NCI-H1694 (cell line): ENCODE data around the gene MED16.
"Not testable (repeated sequence)": the region's sequence is repeated elsewhere in the genome, so short reads cannot be mapped to it uniquely, and the experiment has no call there.

Experiments used
- DNase-seq: peaks from one replicate; lab custom pipeline; 2025; lab: John Stamatoyannopoulos, UW

Gene MED16

DNA sequence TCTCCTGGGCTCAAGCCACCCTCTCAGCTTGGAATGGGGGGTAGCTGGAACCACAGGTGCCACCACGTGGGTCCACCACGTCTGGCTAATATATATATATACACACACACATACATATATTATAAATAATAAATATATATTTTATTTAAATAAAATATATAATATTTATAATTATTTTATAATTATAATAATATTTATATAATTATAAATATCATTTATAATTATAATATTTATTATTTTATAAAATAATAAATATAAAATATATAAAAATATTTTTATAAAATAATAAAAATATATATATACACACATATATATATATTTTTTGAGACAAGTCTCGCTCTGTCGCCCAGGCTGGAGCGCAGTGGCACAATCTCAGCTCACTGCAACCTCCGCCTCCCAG lies 38.4 kb downstream of the MED16 start:
- no peak for DNase-seq

DNA sequence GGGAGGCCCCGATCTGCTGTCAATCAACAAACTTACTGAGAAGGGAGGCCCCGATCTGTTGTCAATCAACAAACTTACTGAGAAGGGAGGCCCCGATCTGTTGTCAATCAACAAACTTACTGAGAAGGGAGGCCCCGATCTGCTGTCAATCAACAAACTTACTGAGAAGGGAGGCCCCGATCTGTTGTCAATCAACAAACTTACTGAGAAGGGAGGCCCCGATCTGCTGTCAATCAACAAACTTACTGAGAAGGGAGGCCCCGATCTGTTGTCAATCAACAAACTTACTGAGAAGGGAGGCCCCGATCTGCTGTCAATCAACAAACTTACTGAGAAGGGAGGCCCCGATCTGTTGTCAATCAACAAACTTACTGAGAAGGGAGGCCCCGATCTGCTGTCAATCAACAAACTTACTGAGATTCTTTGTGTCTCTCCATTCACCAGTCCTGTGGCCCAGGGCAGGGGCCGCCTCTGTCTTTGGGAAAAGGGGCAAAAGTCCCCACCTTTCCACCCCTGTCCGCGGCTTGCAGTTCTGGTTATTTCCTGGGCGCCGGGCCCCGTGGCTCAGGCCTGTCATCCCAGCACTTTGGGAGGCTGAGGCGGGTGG lies 39.3 kb downstream of the MED16 start:
- DNase-seq, result not testable (repeated sequence)

DNA sequence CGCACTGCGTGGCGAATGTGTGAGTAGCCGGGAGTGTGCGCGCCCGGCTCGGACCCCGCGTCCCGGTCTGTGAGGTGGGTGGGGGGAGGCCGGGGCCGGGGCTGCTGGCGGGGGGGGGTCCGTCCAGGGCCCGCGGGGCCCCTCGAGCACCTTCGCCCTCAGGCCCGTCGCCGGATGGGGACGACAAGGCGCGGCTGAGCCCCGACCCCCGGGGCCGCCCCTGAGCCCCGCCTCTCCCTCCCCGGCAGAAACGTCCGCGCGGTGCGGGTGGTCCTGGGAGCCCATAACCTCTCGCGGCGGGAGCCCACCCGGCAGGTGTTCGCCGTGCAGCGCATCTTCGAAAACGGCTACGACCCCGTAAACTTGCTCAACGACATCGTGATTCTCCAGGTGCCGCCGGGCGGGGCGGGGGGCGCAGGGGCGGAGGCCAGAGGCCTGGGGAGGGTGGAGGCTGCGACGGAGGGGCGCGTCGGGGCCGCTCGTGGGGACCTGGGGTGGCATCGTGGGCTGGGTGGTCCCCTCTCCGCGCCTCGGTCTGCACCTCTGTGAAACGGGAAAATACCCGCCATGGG lies 39.9 kb downstream of the MED16 start:
- DNase-seq, result no peak

DNA sequence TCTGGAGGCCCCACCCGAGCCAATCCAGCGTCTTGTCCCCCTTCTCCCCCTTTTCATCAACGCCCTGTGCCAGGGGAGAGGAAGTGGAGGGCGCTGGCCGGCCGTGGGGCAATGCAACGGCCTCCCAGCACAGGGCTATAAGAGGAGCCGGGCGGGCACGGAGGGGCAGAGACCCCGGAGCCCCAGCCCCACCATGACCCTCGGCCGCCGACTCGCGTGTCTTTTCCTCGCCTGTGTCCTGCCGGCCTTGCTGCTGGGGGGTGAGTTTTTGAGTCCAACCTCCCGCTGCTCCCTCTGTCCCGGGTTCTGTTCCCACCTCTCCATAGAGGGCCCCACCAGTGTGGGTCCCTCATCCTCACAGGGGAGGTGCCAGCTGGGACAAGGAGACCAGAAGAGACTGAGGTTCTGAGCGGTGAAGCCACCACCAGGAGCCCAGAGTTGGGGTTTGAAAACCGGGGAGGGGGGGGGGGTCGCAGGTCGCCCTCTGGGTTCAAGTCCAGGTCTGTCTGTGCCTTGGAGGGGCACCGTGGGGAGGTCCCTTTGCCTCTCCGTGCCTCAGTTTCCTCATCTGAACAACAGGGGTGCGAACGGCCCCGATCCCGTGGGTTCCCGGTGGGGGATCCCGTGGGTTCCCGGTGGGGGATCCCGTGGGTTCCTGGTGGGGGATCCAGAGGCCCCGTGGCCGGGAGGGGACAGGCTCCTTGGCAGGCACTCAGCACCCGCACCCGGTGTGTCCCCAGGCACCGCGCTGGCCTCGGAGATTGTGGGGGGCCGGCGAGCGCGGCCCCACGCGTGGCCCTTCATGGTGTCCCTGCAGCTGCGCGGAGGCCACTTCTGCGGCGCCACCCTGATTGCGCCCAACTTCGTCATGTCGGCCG lies 40.6 kb downstream of the MED16 start, which contains the start of gene ELANE:
TSS of gene ELANE (plus strand) at position 168 of the 878 bp plus-strand sequence. CDS start at position 194, 26 bp downstream.
- DNase-seq, result no peak

DNA sequence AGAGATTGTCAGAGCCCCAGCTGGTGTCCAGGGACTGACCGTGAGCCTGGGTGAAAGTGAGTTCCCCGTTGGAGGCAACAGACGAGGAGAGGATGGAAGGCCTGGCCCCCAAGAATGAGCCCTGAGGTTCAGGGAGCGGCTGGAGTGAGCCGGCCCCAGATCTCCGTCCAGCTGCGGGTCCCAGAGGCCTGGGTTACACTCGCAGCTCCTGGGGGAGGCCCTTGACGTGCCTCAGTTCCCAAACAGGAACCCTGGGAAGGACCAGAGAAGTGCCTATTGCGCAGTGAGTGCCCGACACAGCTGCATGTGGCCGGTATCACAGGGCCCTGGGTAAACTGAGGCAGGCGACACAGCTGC lies 42.0 kb downstream of the MED16 start:
- no peak for DNase-seq

DNA sequence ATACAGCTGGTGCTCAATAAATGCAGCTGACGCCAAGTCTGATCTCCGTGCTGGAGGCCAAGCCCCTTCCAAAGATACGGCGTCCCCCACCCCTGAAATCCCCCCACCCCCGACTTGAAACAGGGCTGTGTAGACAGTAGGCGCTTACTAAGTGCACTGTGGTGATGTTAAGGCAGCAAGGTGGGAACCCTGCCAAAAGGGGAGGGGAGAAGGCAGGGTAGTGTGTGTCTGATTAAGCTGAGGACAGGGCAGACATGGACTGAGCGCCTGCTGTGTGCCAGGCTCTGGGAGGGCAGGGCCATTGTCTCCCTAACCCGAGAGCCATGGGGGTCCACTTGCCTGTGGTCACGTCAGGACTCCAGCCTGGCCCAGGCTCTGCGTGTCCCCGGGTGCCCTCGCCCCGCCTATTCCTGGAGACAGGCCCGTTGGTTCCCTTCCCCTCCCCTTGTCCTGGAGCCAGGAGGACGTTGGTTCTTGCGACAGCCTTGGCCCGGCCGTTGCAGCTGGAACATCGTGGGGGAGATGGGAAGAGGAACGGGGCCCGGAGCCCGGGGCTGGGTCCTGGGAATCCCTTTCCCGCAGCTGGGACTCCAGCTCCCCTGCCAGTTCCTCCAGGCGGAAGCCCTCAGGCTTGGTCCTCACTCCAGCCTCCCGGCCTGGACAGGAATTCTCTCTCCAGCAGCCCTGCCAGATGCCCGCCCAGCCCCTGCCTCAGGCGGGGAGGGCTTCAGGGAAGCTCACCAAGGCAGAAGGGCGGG lies 42.6 kb downstream of the MED16 start:
- DNase-seq, result no peak

DNA sequence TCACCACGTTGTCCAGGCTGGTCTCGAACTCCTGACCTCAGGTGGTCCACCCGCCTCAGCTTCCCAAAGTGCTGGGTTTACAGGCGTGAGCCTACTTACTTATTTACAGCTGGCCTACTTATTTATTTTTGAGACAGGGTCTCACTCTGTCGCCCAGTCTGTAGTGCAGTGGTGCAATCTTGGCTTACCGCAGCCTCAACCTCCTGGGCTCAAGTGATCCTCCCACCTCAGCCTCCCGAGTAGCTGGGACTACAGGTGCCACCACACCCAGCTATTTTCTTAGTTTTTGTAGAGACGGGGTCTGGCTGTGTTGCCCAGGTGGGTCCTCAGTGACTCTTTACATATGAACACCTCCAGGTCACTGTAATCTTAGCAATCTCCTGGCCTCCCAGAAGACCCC lies 43.8 kb downstream of the MED16 start:
- not testable (repeated sequence) for DNase-seq

DNA sequence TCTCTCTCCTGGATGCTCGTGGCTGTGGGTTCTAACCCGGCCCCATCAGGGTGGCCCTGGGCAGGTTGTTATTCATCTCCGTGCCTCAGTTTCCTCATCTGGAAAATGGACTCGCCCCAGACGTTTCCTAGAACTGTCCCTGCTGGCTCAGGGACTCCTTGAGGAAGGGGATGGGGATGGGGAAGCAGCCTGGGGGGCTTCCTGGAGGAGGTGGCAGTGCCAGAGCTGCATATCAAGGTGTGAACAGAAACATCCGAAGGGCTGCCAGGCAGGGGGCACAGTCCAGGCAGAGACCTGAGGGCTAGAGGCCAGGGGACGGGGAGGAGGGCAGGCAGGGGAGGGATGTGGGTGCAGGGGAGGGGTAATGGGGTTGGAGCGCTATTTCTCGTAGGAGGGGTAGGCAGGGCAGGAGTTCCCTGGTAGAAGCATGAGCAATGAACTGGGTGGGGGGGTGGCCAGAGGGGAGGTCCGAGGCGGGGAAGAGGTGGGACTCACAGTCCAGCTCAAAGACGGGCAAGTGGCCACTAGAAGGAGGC lies 44.5 kb downstream of the MED16 start:
- DNase-seq, result no peak

DNA sequence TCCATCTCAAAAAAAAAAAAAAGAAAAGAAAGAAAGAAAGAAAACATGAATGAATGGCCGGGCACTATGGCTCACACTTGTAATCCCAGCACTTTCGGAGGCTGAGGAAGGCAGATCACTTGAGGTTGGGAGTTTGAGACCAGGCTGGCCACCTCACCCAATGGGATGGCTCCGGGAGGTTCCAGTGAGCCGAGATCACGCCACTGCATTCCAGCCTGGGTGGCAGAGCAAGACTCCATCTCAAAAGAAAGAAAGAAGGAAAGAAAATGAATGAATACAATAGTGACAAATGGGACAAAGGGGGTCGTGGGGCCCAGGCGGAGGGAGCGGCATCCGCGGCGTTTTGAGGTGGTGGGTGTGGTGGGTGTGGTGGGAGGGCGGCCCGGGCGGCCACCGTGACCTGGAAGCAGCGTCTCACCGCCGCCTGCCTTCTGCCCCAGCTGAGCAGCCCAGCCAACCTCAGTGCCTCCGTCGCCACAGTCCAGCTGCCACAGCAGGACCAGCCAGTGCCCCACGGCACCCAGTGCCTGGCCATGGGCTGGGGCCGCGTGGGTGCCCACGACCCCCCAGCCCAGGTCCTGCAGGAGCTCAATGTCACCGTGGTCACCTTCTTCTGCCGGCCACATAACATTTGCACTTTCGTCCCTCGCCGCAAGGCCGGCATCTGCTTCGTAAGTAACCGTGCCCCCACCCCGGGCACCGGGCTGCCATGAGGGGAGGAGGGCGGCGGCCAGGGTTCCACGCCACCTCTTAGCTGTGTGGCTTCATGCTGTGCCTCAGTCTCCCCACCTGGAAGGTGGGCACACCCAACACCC lies 47.1 kb downstream of the MED16 start:
- no peak for DNase-seq

DNA sequence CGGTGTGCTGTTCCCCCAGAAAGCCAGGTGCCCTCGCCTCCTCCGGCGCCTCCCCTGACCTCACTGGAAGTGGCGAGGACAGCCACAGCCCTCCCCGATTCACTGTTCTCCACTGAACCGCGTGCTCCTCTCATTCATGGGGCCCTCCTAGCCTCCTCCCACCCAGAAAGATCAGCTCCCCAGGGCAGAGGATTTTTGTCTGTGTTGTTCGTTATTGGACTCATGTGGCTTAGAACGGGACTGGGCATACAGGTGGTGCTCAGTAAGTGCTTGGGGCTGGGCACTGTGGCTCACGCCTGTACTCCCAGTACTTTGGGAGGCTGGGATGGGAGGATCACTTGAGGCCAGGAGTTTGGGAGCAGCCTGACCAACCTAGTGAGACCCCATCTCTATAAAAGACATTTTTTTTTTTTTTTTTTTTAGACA lies 48.4 kb downstream of the MED16 start:
- DNase-seq, result no peak

DNA sequence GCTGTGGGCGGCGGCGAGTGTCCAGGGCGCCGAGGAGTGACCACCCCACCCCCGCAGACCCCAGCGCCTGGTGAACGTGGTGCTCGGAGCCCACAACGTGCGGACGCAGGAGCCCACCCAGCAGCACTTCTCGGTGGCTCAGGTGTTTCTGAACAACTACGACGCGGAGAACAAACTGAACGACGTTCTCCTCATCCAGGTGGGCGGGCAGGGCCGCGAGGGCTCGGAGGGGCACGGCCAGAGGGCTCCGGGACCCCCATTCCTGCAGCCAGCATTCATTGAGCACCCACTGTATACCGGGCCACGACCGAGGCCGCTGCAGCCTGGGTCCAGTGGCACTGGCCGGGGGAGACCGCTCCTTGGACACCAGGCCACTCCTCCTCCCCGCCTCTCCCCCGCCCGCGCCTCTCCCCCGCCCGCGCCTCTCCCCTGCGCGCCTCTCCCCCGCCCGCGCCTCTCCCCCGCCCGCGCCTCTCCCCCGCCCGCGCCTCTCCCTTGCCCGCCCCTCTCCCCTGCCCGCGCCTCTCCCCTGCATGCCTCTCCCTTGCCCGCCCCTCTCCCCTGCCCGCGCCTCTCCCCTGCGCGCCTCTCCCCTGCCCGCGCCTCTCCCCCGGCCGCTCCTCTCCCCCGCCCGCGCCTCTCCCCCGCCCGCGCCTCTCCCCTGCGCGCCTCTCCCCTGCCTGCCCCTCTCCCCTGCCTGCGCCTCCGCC lies 49.0 kb downstream of the MED16 start:
- DNase-seq, result no peak

DNA sequence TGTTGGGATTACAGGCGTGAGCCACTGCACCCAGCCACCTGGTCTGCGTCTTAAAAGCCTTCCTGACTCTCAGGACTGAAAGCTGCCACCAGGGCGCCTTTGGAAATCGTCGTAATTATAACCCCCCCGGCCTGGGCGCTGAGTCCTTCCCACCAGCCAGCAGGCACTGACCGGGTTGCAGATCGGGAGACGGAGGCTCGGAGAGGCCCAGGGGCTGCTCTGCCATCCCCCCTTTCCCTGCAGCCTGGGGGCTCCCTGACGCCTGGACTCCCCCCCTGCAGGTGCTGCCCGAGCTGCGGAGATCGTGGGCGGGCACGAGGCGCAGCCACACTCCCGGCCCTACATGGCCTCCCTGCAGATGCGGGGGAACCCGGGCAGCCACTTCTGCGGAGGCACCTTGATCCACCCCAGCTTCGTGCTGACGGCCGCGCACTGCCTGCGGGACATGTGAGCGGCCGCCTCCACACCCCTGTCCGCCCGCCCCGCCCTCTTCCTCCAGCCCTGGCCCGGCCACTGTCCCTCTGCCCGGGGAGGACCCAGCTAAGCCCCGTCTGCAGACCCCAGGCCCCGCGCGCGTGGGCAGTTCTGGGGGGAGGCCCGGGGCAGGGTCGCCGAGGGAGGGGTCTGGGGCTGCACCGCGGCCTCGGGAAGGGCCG lies 49.7 kb downstream of the MED16 start:
- no peak for DNase-seq

DNA sequence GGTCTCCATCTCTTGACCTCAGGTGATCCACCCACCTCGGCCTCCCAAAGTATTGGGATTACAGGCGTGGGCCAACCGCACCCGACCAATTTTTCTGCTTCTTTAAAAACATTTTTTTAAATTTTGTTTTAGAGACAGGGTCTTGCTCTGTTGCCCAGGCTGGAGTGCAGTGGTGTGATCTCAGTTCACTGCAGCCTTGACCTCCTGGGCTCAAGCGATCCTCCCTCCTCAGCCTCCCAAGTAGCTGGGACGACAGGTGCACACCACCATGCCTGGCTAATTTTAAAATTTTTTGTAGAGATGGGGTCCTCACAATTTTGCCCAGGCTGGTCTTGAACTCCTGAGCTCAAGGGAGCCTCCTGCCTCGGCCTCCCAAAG lies 50.2 kb downstream of the MED16 start:
- not testable (repeated sequence) for DNase-seq

DNA sequence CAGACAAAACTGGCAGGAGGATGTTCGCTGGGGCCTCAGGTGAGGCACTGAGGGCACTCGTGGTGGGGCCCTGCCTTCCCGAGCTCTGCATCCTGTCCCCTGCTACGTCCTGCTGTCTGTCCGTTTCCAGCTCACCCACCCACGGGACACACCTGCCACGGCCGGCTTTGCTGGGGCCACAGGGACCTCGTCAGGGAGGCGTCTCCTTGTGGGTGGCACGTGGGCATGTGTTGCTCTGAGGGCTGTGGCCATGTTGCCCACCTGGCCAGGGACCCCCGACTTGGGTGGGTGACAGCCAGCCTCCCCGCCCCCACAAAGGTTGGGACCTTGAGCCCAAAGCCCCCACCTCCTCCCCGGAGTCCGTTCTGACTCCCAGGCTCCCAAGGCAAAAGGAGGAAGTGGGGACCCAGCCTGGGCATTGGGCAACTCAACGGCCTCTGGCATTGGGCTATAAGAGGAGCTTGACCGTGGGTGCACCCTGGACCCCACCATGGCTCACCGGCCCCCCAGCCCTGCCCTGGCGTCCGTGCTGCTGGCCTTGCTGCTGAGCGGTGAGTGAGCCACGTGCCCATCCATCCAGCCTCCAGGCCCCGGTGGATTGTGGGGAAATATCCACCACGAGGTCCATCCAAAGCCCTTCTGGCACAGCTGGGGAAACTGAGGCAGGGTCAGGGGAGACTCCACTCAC lies 52.3 kb downstream of the MED16 start, which contains the start of gene PRTN3:
TSS of gene PRTN3 (plus strand) at position 481 of the 688 bp plus-strand sequence. CDS start at position 491, 10 bp downstream.
- no peak for DNase-seq

DNA sequence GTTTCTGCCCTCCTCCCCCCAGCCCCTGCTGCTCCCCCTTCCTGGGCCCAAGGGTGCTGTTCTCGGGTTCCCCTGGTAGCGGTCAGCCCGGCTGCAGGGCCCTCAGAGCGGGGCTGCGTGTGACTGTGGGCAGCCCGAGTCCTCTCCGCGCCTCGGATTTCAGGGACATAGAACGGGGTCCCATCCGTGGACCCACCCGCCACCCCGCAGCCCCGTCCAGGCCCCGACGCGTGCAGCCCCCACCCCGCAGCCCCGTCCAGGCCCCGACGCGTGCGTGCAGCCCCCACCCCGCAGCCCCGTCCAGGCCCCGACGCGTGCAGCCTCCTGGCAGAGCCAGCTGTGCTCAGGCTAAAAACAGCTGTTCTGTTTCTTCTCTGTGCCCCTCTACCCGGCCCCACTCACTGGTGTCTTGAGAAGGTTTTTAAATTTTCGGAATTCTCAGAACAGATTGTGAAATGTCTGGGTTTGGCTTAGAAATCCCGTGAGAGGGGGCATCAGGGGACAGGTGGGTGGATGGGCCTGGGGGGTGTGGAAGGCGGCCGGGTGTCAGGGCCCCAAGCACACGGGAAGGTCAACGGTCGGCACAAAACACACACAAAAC lies 57.7 kb downstream of the MED16 start:
- DNase-seq, result no peak

DNA sequence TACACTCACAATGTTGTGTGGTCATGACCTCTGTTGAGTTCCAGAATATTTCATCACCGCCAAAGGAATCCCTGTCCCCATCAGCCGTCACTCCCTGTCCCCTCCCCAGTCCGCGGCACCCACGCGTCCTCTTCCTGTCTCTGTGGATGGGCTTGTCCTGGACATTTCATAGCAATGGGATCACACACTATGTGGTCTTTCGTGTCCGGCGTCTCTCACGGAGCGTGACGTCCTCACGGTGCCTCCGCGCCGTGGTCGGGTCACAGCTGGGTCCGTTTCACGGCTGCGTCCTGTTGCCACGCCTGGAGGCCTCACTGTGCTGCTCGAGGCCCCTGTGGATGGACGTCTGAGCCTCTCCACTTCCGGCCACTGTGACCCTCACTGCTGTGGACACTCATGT lies 58.8 kb downstream of the MED16 start:
- DNase-seq, result no peak

DNA sequence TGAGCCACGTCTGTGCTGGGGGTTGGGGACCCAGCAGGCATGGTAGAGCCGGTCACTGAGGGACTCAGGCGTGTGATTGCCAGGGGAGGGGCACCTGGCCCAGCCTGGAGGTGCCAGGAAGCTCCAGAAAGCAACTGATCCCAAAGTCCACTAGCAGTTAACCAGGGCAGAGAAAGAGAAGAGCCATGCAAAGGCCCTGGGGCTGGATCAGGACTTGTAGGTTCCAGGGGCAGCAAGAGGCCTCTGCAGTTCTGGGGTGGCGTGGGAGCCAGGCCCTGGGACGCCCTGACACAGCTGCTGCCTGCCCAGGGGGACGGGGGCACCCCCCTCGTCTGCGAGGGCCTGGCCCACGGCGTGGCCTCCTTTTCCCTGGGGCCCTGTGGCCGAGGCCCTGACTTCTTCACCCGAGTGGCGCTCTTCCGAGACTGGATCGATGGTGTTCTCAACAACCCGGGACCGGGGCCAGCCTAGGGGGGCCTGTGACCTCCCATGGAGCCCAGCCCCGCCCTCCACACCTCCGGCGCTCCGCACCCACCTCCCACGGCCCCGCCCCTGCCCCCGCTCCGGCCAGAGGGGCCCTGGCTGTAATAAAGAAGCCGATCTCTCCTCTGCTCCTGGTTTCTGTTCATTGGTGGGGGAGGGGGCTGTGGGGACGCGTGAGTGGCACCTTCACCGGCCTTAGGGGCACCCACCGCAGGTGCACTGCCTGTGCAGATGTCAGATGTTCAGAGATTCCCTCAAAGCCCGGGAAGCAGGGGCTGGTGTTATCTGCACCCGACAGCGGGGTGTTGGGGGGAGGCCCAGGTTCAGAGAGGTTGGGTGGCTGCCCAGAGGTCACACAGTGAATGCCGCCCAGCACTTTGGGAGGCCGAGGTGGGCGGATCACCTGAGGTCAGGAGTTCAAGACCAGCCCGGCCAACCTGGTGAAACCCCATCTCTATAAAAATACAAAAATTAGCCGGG lies 61.3 kb downstream of the MED16 start:
- no peak for DNase-seq
